OCI-LY3 (cell line): Measurements from ENCODE around the gene ATRN.

Source experiments
- H2AFZ ChIP-seq: fragments of 200-600, 300-600 bp; shearing (Covaris generic); 2 replicates; pipeline ENCODE4 v1.6.0; 2014; ENCODE audit warnings: antibody characterized with exemption, low read depth, low read length
- H3K27ac ChIP-seq: fragments of 200-600, 300-600 bp; sonication (generic); 2 replicates; pipeline ENCODE4 v1.5.1; 2014; ENCODE audit warnings: mild to moderate bottlenecking, low read length, moderate library complexity, mixed read lengths
- H3K27me3 ChIP-seq: fragments of 200-600, 300-600 bp; sonication (generic); 2 replicates; pipeline ENCODE4 v1.6.1; 2014; ENCODE audit warnings: low read depth, low read length, mixed read lengths
- H3K36me3 ChIP-seq: fragments of 200-600, 300-600 bp; sonication (generic); replicated peaks from 2 replicates; pipeline ENCODE3; 2014; ENCODE audit warnings: low read depth, low read length, mixed read lengths
- H3K4me1 ChIP-seq: fragments of 300-600, 200-600 bp; sonication (generic); 2 replicates; pipeline ENCODE4 v1.6.1; 2014; ENCODE audit warnings: low read length, mixed read lengths
- H3K4me2 ChIP-seq: fragments of 200-600, 300-600 bp; sonication (generic); 2 replicates; pipeline ENCODE4 v1.6.1; 2014; ENCODE audit warnings: low read length, mixed read lengths
- H3K4me3 ChIP-seq: fragments of 300-600, 200-600 bp; sonication (generic); 2 replicates; pipeline ENCODE4 v1.5.1; 2014; ENCODE audit warnings: antibody characterized with exemption, mild to moderate bottlenecking, low read length, moderate library complexity
- H3K79me2 ChIP-seq: fragments of 300-600, 200-600 bp; shearing (Covaris generic); 2 replicates; pipeline ENCODE4 v1.6.1; 2014; ENCODE audit warnings: mild to moderate bottlenecking, low read length, mixed read lengths
- H3K9ac ChIP-seq: fragments of 300-600, 200-600 bp; shearing (Covaris generic); 2 replicates; pipeline ENCODE4 v1.6.0; 2014; ENCODE audit warnings: mild to moderate bottlenecking, low read length, moderate library complexity
- H3K9me3 ChIP-seq: fragments of 200-600, 300-600 bp; shearing (Covaris generic); 2 replicates; pipeline ENCODE4 v1.6.1; 2014; ENCODE audit warnings: low read length, mixed read lengths; ENCODE audit not compliant: insufficient read depth
- H4K20me1 ChIP-seq: fragments of 200-600, 300-600 bp; sonication (generic); 2 replicates; pipeline ENCODE4 v1.6.1; 2016; ENCODE audit warnings: low read length, mixed read lengths; ENCODE audit not compliant: insufficient read depth
- CTCF ChIP-seq: fragments of 200-600, 300-600 bp; sonication (generic); IDR thresholded peaks from 2 replicates; pipeline ENCODE4 v1.5.1; 2014; ENCODE audit warnings: antibody characterized with exemption, low read length, low read depth
- EZH2phosphoT487 ChIP-seq: fragments of 200-600 bp; shearing (Covaris generic); IDR thresholded peaks from 2 replicates; pipeline ENCODE4 v1.6.1; 2018; ENCODE audit warnings: antibody characterized with exemption, mixed run types, low read depth

The ATRN gene

GRCh38 chr20:3483784-3484183 is 13.0 kb downstream of the ATRN start:
- TF ChIP-seq EZH2phosphoT487 (no peak), CTCF (no peak)

GRCh38 chr20:3485913-3486312 is 15.1 kb downstream of the ATRN start:
- Histone ChIP-seq H3K27ac (no peak overlapping the region), H4K20me1 (no peaks in the 10 kb centered on the region), H3K9me3 (peaks cover 4% of the 10 kb centered on the region; the same call in 1 of the 2 replicates), H3K4me3 (no peak overlapping the region), H3K36me3 (peaks cover 4% of the 10 kb centered on the region), H2AFZ (no peak overlapping the region), H3K4me2 (no peak overlapping the region), H3K27me3 (no peaks in the 10 kb centered on the region), H3K9ac (no peak overlapping the region), H3K79me2 (peaks cover 22% of the 10 kb centered on the region), H3K4me1 (peaks cover 5% of the 10 kb centered on the region)
- TF ChIP-seq EZH2phosphoT487, result no peak
- TF ChIP-seq CTCF, result no peak

More at GRCh38 chr20:3483784-3484183, 13.0 kb downstream of the ATRN start:
- peaks cover 4% of the 10 kb centered on the region for H3K36me3 ChIP-seq
- H3K4me3 ChIP-seq, result no peak overlapping the region
- H3K27ac ChIP-seq, result no peak overlapping the region
- H3K4me2 ChIP-seq, result no peak overlapping the region
- H3K79me2 ChIP-seq, result peaks cover 22% of the 10 kb centered on the region
- H3K9me3 ChIP-seq, result peaks cover 4% of the 10 kb centered on the region; the same call in 1 of the 2 replicates
- H3K9ac ChIP-seq, result no peak overlapping the region
- H3K4me1 ChIP-seq, result peaks cover 10% of the 10 kb centered on the region
- H3K27me3 ChIP-seq, result no peaks in the 10 kb centered on the region
- no peaks in the 10 kb centered on the region for H4K20me1 ChIP-seq
- no peak overlapping the region for H2AFZ ChIP-seq

- H3K27me3 ChIP-seq, result no peaks in the 10 kb centered on the region
- H4K20me1 ChIP-seq, result peaks cover 7% of the 10 kb centered on the region; the same call in 1 of the 2 replicates
- peaks cover 18% of the 10 kb centered on the region for H3K79me2 ChIP-seq
- no peaks in the 10 kb centered on the region for H3K4me1 ChIP-seq
- no peak for TF ChIP-seq CTCF
- no peak for TF ChIP-seq EZH2phosphoT487
- H3K4me2 ChIP-seq, result no peak overlapping the region
- peaks cover 4% of the 10 kb centered on the region for H3K36me3 ChIP-seq
- no peak overlapping the region for H3K27ac ChIP-seq
- H2AFZ ChIP-seq, result no peak overlapping the region
- H3K4me3 ChIP-seq, result no peak overlapping the region
- H3K9ac ChIP-seq, result no peak overlapping the region
- H3K9me3 ChIP-seq, result peaks cover 4% of the 10 kb centered on the region; the same call in 1 of the 2 replicates
Observed at GRCh38 chr20:3486850-3487249, 16.0 kb downstream of the ATRN start.

- no peak overlapping the region for H3K27ac ChIP-seq
- H3K9ac ChIP-seq, result no peak overlapping the region
- no peaks in the 10 kb centered on the region for H3K4me1 ChIP-seq
- no peaks in the 10 kb centered on the region for H3K9me3 ChIP-seq
- TF ChIP-seq EZH2phosphoT487 (no peak), CTCF (no peak)
- H2AFZ ChIP-seq, result no peak overlapping the region
- H3K4me3 ChIP-seq, result no peak overlapping the region
- H3K4me2 ChIP-seq, result no peak overlapping the region
- H3K27me3 ChIP-seq, result no peaks in the 10 kb centered on the region
- peaks cover 31% of the 10 kb centered on the region for H3K79me2 ChIP-seq
- H3K36me3 ChIP-seq, result no peaks in the 10 kb centered on the region
- H4K20me1 ChIP-seq, result peaks cover 15% of the 10 kb centered on the region; the same call in 1 of the 2 replicates
Observed at GRCh38 chr20:3492669-3493068, 21.9 kb downstream of the ATRN start.
